GM18508 (cell line): Measurements from ENCODE around the gene EDIL3.

ENCODE experiments used
- ATAC-seq: cut with Tn5 transposase; IDR thresholded peaks from one replicate; pipeline ENCODE4 v1.9.1; 2021; ENCODE audit warnings: moderate number of reproducible peaks; ENCODE audit not compliant: insufficient read depth, unreplicated experiment

Gene EDIL3

DNA sequence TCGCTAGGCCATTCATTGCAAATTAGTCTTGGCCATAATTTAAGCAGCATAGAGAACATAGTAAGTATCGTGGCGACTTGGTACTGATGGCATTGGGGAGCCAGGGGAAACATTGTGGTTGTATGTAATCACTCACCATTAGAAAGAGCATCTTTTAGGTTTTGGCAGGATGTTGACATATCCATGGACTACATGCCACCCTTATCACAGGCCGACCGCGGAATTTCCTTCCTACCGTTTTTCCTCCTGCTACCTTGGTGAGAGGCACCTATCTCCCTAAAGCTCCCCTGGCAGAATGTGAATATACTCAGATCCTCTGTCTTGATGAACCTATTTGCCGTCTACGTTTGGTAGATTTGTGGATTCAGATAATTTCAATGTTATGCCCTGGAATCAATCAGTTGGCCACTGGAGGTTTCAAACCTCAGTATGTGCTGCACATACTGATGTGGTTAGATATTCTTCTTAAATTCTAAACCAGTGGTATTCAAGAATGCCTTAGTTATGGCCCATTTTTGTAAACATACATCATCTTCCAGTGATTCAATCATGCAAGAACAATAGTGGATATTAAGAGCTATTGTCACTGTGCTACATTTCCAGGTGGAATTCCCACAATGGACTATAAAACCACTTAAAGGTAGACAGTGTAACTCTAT lies 393.0 kb downstream of the EDIL3 start:
- no peak for ATAC-seq

DNA sequence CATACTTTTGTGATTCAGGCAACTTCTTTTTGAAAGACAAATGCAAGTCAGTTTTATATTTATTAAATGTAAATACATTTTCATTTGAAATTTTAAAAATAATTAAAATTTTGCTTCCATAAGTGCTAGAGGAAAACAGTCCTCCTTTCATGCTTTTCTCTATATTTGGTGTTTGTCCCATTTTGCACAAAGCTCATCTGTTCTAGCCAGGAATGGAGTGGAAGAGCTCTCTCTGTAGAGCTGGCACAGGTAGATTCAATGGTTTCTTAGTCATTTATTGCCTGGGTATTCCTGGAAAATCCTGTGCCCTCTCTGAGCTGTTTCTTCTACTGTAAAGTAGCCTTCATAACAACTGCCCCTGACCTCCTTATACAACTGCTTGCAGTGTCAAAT lies 396.4 kb downstream of the EDIL3 start:
- no peak for ATAC-seq

DNA sequence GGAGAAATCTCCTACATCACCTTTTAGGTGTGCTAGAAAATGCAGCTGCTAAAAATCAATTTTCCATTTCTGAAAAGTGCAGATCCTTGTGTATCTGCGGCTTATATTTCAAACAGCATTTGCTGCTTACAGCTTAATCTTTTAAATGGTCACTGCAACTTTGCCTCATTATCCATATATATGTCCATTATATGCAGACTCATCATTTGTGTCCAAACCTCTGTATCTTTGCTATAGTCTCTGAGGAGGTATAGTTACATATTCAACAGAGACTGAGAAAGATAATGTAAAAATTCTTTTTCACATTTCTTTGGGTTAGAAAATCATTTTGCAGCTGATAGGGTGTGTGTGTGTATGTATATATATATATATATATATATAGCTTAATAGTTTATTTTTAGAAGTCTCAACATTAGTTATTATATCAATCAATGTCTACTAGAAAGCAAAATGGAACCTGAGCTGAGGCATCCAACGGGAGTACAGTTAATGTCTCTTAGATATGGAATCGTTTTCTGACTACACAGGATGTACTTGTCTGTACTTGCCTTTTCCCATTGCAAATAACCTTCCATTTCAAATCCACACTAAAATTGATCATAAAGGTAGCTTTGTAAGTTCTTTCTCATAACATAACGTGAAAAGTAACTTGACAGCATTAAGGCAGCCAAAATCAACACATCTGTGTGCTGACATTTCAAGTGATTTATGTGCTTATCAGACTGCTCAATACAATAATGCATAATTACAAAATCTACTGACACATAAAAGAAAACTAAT lies 397.0 kb downstream of the EDIL3 start:
- ATAC-seq = no peak

DNA sequence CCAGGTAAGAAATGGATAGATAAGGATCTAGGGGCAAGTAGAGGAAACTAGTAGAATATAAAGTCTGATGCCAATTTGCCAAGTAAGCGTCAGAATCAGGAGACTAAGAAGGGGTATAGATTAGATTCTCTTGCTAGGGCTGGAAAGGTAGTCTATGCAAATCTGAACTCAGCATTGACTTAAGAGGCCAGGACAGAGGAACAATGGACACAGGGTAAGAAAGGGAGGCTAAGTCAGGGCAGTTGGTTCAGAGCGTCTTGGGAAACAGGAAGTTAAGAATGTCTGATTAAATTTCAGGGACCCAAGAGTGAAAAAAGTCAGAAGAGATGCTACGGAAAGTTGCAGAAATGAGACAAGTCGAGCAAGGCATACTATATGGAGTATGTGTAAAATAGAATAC lies 400.8 kb downstream of the EDIL3 start:
- ATAC-seq = no peak

DNA sequence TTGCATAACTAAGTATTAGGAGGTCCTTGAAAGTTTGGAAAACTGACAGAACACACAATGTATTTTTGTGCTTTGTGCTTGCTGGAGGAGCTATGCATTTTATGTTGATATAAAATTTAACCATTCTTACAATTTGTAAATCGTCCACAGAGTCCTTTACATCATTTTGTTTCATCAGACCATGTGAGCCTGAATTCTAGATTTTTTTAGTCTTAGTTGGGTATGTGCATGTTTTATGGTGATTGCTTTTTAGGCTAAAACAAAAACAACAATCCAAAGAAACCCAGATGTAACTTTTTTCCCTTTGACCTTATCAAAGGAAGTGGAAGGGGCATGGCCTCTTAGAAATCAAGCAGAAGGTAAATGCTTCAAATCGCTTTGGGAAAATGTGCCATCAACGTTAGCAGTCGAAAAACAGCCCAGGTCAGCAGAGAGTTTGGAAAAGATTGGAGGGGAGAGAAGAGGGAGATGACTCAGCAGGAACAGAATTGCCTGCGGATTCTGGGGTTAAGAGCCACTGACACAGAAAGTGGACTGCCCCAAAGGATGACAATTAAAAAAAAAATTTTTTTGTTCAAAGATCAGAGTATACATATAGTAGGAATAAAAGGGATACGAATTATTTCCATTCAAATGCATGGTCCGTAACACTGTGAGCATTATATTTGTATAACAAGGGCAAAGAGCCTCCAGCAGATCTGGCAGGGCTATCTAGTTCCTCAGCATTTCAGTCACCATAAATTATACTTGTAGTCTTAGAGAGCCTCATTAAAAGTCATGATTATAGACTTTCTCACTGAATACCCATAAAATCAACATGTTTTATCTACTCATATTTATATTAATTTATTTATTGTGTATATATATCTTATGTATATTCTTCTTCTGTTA lies 410.5 kb downstream of the EDIL3 start:
- ATAC-seq = no peak

DNA sequence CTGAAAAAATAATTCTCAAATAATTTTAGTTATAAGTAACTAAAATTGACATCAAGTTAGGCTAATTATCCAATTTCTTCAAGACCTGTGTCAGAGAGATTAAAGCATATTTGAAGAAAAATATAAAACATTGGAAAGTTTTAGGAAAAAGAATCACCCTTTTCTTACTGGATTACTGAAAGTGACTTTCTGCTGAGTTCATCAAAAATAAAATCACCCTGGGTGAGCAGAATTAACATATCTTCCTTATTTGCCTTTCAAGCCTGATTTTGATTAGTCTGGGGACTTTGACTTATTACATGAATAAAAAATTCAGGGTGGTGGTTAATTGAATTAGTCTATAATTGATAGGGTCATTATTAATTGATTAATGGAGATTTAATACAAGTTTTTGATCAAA lies 411.8 kb downstream of the EDIL3 start:
- no peak for ATAC-seq

DNA sequence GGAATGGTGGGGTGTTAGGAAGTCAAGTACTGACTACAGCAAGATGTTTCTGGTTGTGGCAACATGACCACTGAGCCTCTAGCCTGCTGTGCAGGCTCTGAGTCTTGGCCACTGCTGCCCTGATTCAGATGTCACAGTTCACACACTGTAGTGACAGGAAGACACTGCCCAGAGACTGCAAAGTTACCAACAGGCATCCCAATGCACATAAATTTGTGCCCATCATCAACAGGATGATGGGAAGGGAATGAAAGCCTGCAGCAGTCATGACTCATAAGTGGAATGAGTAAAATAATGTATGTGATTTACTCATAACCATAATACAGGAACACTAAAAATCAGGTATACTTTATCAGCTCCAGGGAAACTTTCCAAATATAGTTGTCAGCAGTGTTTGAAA lies 412.4 kb downstream of the EDIL3 start:
- ATAC-seq = no peak

DNA sequence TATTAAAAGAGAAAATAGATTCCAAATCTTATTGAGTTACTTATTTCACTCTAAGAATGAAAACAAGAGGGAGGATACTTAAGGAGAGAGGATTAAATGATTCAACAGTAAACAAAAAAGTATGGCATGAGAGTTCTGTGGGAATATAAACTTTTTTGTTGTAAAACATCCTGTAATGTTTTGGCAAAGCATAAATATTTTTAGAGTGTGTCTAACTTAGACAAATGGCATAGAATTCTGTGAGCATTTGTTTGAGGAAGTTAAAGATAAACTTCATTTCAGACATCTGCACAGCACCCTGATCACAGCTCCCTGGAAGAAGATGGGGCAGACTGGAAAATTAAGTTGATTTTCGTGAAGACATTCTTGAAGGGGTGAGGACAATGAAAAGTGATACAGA lies 417.3 kb downstream of the EDIL3 start:
- no peak for ATAC-seq

DNA sequence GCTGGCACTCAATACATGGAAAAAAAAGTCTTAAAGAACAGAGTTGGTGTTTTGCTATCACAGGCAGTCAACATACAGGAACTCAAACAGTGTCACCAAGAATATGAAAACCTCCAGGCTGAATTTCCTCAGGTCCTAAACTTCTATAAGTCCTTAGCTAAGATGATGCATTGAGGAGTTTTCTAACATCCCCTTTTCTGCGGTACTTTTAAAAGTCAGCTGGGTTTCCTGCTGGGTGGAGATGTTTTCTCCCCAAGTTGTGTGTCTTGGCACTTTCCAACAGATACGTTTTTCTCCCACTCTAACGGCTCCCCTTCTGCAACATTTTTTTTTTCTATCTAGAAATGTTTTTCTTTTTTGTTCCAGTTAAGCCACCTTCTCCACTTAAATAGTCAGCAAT lies 419.2 kb downstream of the EDIL3 start:
- ATAC-seq = no peak

DNA sequence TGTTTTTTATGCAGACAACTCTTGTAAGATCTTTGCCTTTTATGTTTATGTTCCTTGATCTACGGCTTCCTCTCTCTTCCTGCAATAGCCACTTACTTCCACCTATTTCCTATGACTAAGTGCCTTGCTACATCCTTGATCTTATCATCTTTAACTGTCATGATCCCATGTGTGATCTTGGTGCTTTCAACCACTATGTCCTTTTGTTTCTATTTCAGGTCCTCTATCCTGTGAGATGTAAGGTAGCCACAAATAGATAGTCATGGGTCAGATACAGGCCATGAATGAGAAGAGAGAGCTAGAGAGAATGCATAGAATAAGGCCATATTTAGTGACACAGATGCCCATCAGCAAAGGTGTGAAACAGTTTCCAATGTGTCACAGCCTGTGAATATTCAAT lies 420.4 kb downstream of the EDIL3 start:
- no peak for ATAC-seq

DNA sequence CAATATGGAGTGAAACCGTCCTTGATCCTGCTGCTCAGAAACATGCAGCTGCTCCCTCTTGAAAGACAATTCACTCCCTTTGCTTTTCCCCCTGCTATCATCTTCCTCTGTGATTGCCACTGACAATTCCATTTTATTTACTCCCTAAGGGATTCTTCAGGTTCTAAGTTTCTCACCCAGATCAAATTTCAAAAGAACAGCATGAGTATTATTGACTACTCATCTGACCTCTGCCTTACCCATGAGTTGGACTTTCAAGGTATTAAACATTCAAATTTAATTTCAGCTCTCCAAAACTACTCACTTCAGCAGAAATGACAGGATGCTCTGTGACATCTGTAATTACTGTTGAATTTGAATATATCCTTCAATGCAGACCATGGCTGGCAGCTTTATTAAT lies 427.5 kb downstream of the EDIL3 start:
- ATAC-seq = no peak

DNA sequence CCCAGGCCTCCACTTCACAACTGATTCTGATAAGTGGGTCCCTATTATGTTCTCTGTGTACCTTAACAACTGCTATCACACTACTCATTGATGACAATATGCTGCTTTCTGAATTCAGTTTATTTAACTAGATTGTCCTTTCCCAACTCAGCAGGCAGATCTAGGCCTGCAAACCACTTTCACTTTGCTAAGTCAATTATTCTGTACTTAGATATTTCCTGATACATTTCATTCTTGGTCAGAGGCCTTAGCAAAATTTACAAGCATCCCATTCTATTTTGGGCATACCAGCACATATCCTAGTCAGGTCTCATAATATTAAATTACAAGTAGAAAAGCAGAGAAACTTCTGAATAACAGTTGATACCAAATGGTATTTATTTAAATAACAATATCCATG lies 428.3 kb downstream of the EDIL3 start:
- ATAC-seq = no peak

DNA sequence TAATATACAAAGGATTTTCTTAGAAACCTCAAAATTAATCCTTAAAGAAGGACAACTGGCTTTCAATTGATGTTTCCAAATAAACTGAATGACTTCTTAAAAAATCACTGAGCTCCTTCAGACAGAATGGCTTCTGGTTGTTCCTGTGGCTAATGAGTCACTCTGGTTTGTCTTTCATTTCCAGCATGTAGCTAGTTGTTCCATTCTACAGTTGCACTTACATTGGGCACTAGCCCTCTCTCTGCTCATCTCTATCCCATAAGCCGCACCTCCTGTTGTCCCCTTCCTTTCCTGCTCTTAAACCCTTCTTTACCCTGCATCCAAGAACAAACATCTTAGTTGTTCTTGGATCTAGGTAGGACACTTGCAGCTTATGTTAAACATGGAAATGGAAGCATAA lies 428.8 kb downstream of the EDIL3 start:
- no peak for ATAC-seq

DNA sequence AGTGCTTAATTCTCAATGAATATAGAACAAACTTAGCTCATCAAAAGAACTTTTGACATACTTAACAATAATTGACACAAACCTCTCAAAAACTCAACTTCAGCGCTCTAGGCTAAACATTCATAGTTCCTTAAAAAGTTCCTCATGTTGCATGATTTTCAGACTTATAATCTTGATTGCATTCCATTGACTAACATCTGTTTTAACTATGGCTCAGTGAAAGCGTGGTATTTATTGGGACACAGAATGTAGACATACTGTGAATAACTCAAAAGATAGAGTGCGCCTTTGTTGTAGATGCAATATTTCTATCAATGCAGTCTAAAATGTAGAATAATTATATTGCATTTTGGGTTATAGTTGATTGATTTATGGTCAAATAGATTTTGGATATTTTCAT lies 436.9 kb downstream of the EDIL3 start:
- no peak for ATAC-seq

DNA sequence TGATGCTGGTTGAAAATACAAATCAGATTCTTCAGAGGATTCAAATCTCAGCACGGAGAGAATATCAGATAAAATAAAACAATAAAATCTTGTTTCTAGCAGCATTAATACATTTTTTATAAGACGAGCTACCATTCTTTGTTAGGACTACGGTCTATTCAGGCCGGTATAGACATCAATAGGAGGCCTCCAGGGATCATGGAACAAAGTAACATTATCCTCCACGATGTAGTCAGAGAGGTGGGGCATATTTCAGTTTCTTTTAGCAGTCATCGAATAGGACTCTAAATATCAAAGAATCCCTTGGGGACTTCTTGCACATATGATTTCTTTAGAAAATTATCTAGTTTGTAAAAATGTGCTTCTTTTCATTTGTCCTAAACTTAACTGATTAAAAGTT lies 438.2 kb downstream of the EDIL3 start:
- ATAC-seq = no peak

DNA sequence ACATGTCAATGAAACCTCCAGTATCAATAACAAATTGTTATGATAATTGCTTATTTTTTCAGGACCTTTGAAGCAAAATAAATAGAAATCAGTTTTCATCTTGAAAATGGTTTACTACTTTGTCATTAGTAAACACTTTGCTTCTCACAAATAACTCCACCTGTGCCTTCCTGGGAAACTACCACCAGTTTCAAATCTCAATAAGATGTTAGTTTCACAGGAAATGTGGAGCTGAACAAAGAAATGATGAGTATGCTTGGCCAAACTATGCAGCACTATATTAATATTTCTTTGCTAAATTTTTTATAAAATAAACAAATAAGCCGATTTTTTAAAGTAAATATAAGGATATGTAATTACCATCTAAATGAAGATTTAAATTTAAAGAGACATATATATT lies 442.5 kb downstream of the EDIL3 start:
- no peak for ATAC-seq

DNA sequence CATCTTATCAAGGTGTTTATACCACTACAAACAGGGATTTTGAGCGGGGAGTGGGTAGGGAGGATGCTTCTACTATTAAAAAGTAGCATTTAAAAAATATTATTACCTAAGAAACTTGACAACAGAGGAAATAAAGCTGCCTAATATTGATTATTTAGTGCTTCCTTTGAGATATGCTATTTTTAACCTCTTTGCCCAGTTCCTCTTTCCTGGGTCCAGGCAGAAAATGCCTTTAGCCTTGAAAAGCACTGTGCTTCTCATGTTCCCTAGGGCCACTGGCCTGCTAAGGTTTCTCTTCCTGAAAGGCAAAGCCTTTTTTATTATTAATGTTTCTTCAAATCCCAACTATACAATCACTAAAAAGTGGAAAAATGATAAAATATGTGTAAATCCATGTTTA lies 446.8 kb downstream of the EDIL3 start:
- no peak for ATAC-seq

DNA sequence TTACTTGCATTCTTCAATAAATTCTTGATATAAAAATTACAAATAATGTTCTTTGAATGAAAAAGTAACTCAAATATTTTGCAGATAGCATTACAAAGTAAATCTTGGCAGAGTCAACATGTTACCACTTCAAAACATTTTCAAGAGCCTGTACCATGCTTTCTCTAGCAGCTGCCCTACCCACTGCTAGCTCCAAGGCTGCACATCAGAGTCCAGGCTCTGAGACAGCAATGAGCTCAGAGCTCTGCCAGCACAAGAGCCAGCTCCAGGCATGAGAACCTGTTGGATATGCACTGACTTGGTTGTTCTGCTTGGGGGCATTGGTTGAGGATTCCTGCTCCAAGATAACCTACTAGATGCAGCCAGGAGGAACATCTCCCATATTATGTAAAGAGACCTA lies 452.7 kb downstream of the EDIL3 start:
- no peak for ATAC-seq

DNA sequence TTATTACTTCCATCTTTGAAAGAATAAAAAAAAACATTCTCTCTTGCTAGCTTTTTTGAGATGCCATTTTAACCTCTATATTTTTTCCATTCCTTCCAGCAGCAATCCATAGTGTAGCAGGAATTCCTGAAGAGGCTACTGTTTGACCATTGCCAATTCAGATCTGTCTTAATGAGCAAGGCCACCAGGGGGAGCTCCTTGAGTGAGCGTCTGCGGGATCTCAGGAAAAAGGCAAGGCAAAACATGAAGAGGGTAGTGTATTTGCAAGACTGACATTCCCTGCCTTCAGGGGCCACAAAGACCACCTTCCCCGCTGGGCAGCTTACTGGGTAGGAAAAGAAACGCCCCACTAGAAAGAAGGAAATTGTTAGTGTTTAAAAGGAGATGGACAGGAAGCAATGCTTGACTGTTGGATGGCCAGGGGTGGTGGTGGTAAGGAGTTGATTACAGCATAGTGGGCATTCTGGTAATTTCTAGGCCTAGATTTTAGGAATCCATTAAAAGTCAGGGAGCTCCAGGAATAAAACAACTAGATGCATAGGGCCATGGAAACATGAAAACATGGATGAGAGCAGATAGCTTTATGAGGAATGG lies 457.4 kb downstream of the EDIL3 start:
- ATAC-seq = peak; percentile 76

DNA sequence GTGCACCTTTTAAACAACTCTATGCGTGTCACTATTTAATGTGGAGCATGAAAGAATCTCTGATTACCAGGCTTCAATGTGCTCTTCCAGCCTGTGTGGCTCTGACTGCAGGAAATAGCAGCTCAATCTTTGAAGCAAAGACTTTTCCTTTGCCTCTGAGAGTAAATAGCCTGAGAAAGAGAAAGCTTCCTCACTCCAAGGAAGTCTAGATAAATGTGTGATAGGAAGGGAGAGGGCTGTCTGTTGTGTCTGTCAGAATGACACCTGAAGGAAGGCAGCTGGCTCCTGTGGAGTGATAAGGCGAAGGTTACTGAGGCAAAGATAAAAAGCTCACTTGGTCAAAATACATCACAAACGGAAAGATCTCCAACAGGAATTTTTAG lies 458.7 kb downstream of the EDIL3 start:
- no peak for ATAC-seq
